Activated CD4-positive, alpha-beta T cell treated with anti-CD3 and anti-CD28 coated beads for 1 hour (primary cell): ENCODE measurements around the gene KIFC1.
"Not testable (repeated sequence)": the region's sequence is repeated elsewhere in the genome, so short reads cannot be mapped to it uniquely, and the experiment has no call there.

Experiments used
- DNase-seq: peaks from one replicate; pipeline ENCODE4 v3.0.0-alpha.2; 2020

The KIFC1 gene

GRCh38 chr6:33375143-33375671 lies 16.4 kb upstream of the KIFC1 start:
- DNase-seq = no peak

- DNase-seq = no peak
Measured at GRCh38 chr6:33377171-33377570, 14.5 kb upstream of the KIFC1 start.

GRCh38 chr6:33379184-33379583 lies 12.4 kb upstream of the KIFC1 start:
- not testable (repeated sequence) for DNase-seq

GRCh38 chr6:33380272-33380981 lies 11.2 kb upstream of the KIFC1 start:
- DNase-seq = no peak

GRCh38 chr6:33383427-33384185 lies 8.0 kb upstream of the KIFC1 start:
- no peak for DNase-seq

- DNase-seq = no peak
Measured at GRCh38 chr6:33384581-33385020, 7.0 kb upstream of the KIFC1 start.

GRCh38 chr6:33390173-33390572 lies 1.4 kb upstream of the KIFC1 start:
- no peak for DNase-seq

- no peak for DNase-seq
Measured at GRCh38 chr6:33390767-33391277, 801 bp upstream of the KIFC1 start.

GRCh38 chr6:33391922-33392594 lies 435 bp downstream of the KIFC1 start:
- no peak for DNase-seq

GRCh38 chr6:33392595-33392948 lies 949 bp downstream of the KIFC1 start:
- no peak for DNase-seq

- DNase-seq = no peak
Measured at GRCh38 chr6:33392979-33393378, 1.4 kb downstream of the KIFC1 start.

- DNase-seq = no peak
Measured at GRCh38 chr6:33397541-33397940, 5.9 kb downstream of the KIFC1 start.

GRCh38 chr6:33398601-33399000 lies 7.0 kb downstream of the KIFC1 start:
- DNase-seq = not testable (repeated sequence)

- not testable (repeated sequence) for DNase-seq
Measured at GRCh38 chr6:33399881-33400280, 8.3 kb downstream of the KIFC1 start.

GRCh38 chr6:33404884-33405283 lies 13.3 kb downstream of the KIFC1 start:
- DNase-seq = no peak

- no peak for DNase-seq
Measured at GRCh38 chr6:33405386-33405940, 13.8 kb downstream of the KIFC1 start.

GRCh38 chr6:33406126-33406525 lies 14.5 kb downstream of the KIFC1 start:
- no peak for DNase-seq

- no peak for DNase-seq
Measured at GRCh38 chr6:33407132-33407718, 15.6 kb downstream of the KIFC1 start.

- DNase-seq = peak; percentile 97
Measured at GRCh38 chr6:33410050-33410710, 18.6 kb downstream of the KIFC1 start.

GRCh38 chr6:33410711-33411631 lies 19.3 kb downstream of the KIFC1 start, which contains the start of gene PHF1:
Gene PHF1, plus strand, starts transcription at chr6:33411014. Its CDS starts 1,250 bp downstream, at chr6:33412264.
- no peak for DNase-seq

- DNase-seq = no peak
Measured at GRCh38 chr6:33411632-33412005, 20.0 kb downstream of the KIFC1 start.
